Endothelial cell of umbilical vein (primary cell): ENCODE data around the gene APOD. TPM values are rescaled to one million over a fixed set of nuclear protein-coding genes. Genes with fewer than 3 reads are reported as not detected.
A peak's percentile ranks its signal among the peaks of the same experiment; 100 is the strongest.

Experiments
- BruUV-seq: library from RNA; stranded (reverse); fragments of 400-500 nt; replicated peaks from 2 replicates; lab custom pipeline; 2021; lab: Mats Ljungman, UMichigan
- CTCF ChIA-PET: fragments of 300-600, 350-600 bp; sonication (Branson Sonifier 250); formaldehyde crosslinking; loops from one replicate; lab custom pipeline; 2021; ENCODE audit warnings: antibody characterized with exemption, inconsistent platforms; lab: Charles Lee
- POLR2A ChIA-PET: fragments of 300-600, 350-600 bp; sonication (Branson Sonifier 250); formaldehyde crosslinking; loops from one replicate; lab custom pipeline; 2021; ENCODE audit warnings: antibody characterized with exemption, inconsistent platforms; lab: Charles Lee
- DNase-seq: peaks from one replicate; pipeline ENCODE4 v3.0.0-alpha.2; 2011; ENCODE audit warnings: low read depth, low spot score
- FAIRE-seq: peaks from 2 replicates; lab custom pipeline; 2011; peaks lifted over from hg19 to GRCh38; lab: Jason Lieb, UNC
- H2AFZ ChIP-seq: 2 replicates; pipeline ENCODE4 v1.6.0; 2012; ENCODE audit warnings: low read depth, low read length, control low read depth, inconsistent platforms
- H3K27ac ChIP-seq: 2 replicates; pipeline ENCODE4 v1.5.1; 2011; ENCODE audit warnings: low read depth, mild to moderate bottlenecking, control low read depth, low read length, moderate library complexity; ENCODE audit not compliant: insufficient read depth
- H3K27me3 ChIP-seq, 2 experiments: 2 replicates each; pipeline versions ENCODE4 v1.6.0 to v1.6.1; 2011; ENCODE audit warnings: low read length in 2 of 2, mixed read lengths in 1 of 2; ENCODE audit not compliant: control insufficient read depth in 2 of 2, insufficient read depth in 2 of 2
- H3K36me3 ChIP-seq, 2 experiments: 2 replicates in 1 of 2; 3 replicates in 1 of 2; pipeline ENCODE4 v1.5.1; 2011; ENCODE audit warnings: low read length in 2 of 2, mild to moderate bottlenecking in 1 of 2, moderate library complexity in 1 of 2; ENCODE audit not compliant: control insufficient read depth in 2 of 2, insufficient read depth in 2 of 2; ENCODE audit errors: extremely low read depth in 1 of 2
- H3K4me1 ChIP-seq: 3 replicates; pipeline ENCODE4 v1.5.1; 2011; ENCODE audit warnings: mild to moderate bottlenecking, low read length; ENCODE audit not compliant: control insufficient read depth, insufficient read depth; ENCODE audit errors: extremely low read depth
- H3K4me2 ChIP-seq: 2 replicates; pipeline ENCODE4 v1.6.1; 2011; ENCODE audit warnings: low read length, control low read depth, mixed read lengths; ENCODE audit not compliant: insufficient read depth
- H3K4me3 ChIP-seq, 3 experiments: fragments of 200-600 bp in 1 of 3; sonication (generic), shearing (Covaris generic) in 1 of 3; replicated peaks in 1 of 3; 2 replicates each; pipeline ENCODE4 v1.5.1; 2011 to 2016; ENCODE audit warnings: control low read depth in 3 of 3, low read length in 3 of 3, mild to moderate bottlenecking in 2 of 3, inconsistent platforms in 1 of 3, low read depth in 1 of 3, moderate library complexity in 1 of 3; ENCODE audit not compliant: insufficient read depth in 1 of 3
- H3K79me2 ChIP-seq: 2 replicates; pipeline ENCODE4 v1.6.0; 2012; ENCODE audit warnings: low read length, inconsistent platforms; ENCODE audit not compliant: control insufficient read depth, insufficient read depth
- H3K9ac ChIP-seq: replicated peaks from 2 replicates; pipeline ENCODE3; 2011; ENCODE audit warnings: low read length, control low read depth; ENCODE audit not compliant: insufficient read depth; ENCODE audit errors: extremely low read depth
- H3K9me1 ChIP-seq: replicated peaks from 3 replicates; pipeline ENCODE4 v1.6.0; 2011; ENCODE audit warnings: mild to moderate bottlenecking, low read length; ENCODE audit not compliant: control insufficient read depth, insufficient read depth; ENCODE audit errors: extremely low read depth
- H3K9me3 ChIP-seq: replicated peaks from 2 replicates; pipeline ENCODE4 v1.5.1; 2012; ENCODE audit warnings: low read length, inconsistent platforms; ENCODE audit not compliant: control insufficient read depth, insufficient read depth
- H4K20me1 ChIP-seq: replicated peaks from 2 replicates; pipeline ENCODE3; 2011; ENCODE audit warnings: mild to moderate bottlenecking, low read length; ENCODE audit not compliant: control insufficient read depth, insufficient read depth; ENCODE audit errors: extremely low read depth
- JUN ChIP-seq: IDR thresholded peaks from 2 replicates; pipeline ENCODE4 v1.6.1; 2011; ENCODE audit warnings: borderline replicate concordance, low read depth; ENCODE audit not compliant: insufficient read length, insufficient read depth
- dilution Hi-C: fragments of 300-500 bp; cut with MboI; formaldehyde crosslinking; loops from one replicate; pipeline ENCODE4 v1.15.0; 2019; ENCODE audit warnings: low sequenced_read_pairs; ENCODE audit not compliant: extremely low pct_ligation_motif_present
- intact Hi-C: fragments of 100-400 bp; cut with micrococcal nuclease; formaldehyde crosslinking; loops from one replicate; pipeline ENCODE4 v1.10.0; 2022
- polyA plus RNA-seq, 4 experiments: library from polyadenylated mRNA; depleted of rRNA in 3 of 4; stranded (reverse) in 3 of 4; unstranded in 1 of 4; fragments of >200 nt; gene quantifications; 2 replicates each; pipeline versions ENCODE4 v1.2.1 to v1.2.3, GENCODE V29; 2011 to 2012; ENCODE audit warnings: missing spikeins in 1 of 4
- total RNA-seq: library from RNA; stranded (reverse); gene quantifications from 2 replicates; pipeline ENCODE4 v1.2.3, GENCODE V29; 2021
- TF ChIP-seq, protein P1 (sequence below), 2 donors: IDR thresholded peaks; 1 replicate in 1 of 2; 2 replicates in 1 of 2; pipeline ENCODE4 v1.5.1; 2011; ENCODE audit warnings: low read length in 2 of 2, mild to moderate bottlenecking in 2 of 2, moderate library complexity in 2 of 2, control low read depth in 1 of 2, inconsistent platforms in 1 of 2, low read depth in 1 of 2; ENCODE audit not compliant: insufficient read depth in 1 of 2; ENCODE audit errors: extremely low read depth in 1 of 2
- TF ChIP-seq, protein P2 (sequence below): IDR thresholded peaks from 2 replicates; pipeline ENCODE4 v1.6.1; 2011; ENCODE audit not compliant: insufficient read depth, insufficient read length

Gene APOD
- total and polyA plus RNA-seq, 2 donors (not counting 3 experiments of a cell fraction or from before 2014, with no cell fraction given), result 2.2 to 2.9 TPM

DNA sequence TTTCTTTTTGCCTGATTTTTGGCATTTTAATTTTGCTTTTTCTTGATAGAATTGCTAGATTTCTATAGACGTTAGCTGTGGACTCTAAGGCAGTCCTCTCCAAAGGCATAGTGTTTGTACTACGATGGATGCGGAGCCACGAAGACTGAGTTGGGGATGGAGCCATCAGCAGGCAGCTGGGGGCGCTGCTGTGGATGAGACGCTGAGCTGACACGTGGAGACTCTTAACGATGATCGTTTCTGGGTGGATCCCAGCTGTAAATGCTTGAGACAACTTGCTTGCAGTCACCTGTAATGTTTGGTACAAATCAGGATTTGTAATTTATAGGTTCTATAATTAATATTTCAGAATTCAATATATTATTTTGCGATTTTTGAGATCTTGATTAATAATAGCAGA, 27.4 kb downstream of the APOD start:
- no peaks in the 10 kb centered on the region for H3K79me2 ChIP-seq
- no peak overlapping the region for H3K4me2 ChIP-seq
- intact Hi-C loops, result no loop called here
- H3K27me3 ChIP-seq, result peaks cover 5 to 32% of the 10 kb centered on the region in 2 experiments
- CTCF ChIA-PET, result interaction anchor here (1.0 to 1.5 kb wide), 3 partner anchors 10 to 54 kb away, joined by 4 to 7 read pairs (median 5); partner anchors contain the start of gene PPP1R2
- no peak overlapping the region for H3K4me3 ChIP-seq
- H3K36me3 ChIP-seq, result no peaks in the 10 kb centered on the region
- no peak for TF ChIP-seq JUN
- TF ChIP-seq, protein P1, sequence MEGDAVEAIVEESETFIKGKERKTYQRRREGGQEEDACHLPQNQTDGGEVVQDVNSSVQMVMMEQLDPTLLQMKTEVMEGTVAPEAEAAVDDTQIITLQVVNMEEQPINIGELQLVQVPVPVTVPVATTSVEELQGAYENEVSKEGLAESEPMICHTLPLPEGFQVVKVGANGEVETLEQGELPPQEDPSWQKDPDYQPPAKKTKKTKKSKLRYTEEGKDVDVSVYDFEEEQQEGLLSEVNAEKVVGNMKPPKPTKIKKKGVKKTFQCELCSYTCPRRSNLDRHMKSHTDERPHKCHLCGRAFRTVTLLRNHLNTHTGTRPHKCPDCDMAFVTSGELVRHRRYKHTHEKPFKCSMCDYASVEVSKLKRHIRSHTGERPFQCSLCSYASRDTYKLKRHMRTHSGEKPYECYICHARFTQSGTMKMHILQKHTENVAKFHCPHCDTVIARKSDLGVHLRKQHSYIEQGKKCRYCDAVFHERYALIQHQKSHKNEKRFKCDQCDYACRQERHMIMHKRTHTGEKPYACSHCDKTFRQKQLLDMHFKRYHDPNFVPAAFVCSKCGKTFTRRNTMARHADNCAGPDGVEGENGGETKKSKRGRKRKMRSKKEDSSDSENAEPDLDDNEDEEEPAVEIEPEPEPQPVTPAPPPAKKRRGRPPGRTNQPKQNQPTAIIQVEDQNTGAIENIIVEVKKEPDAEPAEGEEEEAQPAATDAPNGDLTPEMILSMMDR (IDR thresholded peaks at IDR 0.05; ENCODE audit: extremely low read depth in 1 of 2, insufficient read depth in 1 of 2, low read depth in 1 of 2, low read length in 2 of 2), result peak; percentile 22 to 37
- H3K9me1 ChIP-seq, result no peaks in the 10 kb centered on the region
- FAIRE-seq (no peak), DNase-seq (no peak)
- no TSS peak for BruUV-seq
- no peak overlapping the region for H3K27ac ChIP-seq
- dilution Hi-C loops, result no loop called here
- H3K9me3 ChIP-seq, result no peaks in the 10 kb centered on the region
- no peaks in the 10 kb centered on the region for H4K20me1 ChIP-seq
- no peak overlapping the region for H3K9ac ChIP-seq
- no peak overlapping the region for H2AFZ ChIP-seq
- POLR2A ChIA-PET, result interaction anchor here (0.6 kb wide), 1 partner anchor 1270 kb away, joined by 3 read pairs; no protein-coding TSS in a partner anchor
- H3K4me1 ChIP-seq, result no peaks in the 10 kb centered on the region

DNA sequence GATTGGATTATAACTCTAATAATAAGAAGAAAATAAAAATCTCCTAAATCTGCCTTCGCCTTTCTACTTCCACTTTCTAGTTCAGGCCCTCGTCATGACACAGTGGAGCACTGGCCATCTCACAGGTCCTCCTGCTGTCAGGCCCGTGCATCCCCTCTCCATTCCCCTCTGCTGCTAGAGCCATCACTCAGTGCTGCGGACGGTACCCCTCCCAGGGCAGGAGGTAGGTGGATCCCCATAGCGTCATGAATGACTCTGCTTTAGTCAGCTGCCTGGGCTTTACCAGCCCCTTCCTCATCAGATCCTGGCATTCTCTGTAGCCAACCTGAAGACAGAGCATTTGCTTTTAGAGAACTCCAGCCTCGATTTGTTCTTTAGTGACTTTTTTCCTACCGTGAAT, 28.6 kb downstream of the APOD start:
- Histone ChIP-seq H3K4me1 (no peaks in the 10 kb centered on the region), H3K27ac (no peak overlapping the region), H3K9me1 (no peaks in the 10 kb centered on the region), H3K4me3 (no peak overlapping the region), H4K20me1 (no peaks in the 10 kb centered on the region), H3K4me2 (no peak overlapping the region), H2AFZ (no peak overlapping the region), H3K36me3 (no peaks in the 10 kb centered on the region), H3K79me2 (no peaks in the 10 kb centered on the region), H3K9me3 (no peaks in the 10 kb centered on the region), H3K27me3 (peaks cover 10 to 38% of the 10 kb centered on the region in 2 experiments), H3K9ac (no peak overlapping the region)
- TF ChIP-seq, protein P2, sequence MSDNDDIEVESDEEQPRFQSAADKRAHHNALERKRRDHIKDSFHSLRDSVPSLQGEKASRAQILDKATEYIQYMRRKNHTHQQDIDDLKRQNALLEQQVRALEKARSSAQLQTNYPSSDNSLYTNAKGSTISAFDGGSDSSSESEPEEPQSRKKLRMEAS, result no peak
- POLR2A ChIA-PET, result no interaction called here
- intact Hi-C loops, result no loop called here
- dilution Hi-C loops, result no loop called here
- no TSS peak for BruUV-seq
- DNase-seq (no peak), FAIRE-seq (no peak)
- CTCF ChIA-PET, result no interaction called here
